GM21360 (cell line): ENCODE measurements around the gene NEIL3.

Experiments used
- ATAC-seq: cut with Tn5 transposase; IDR thresholded peaks from one replicate; pipeline ENCODE4 v1.9.1; 2021; ENCODE audit warnings: mild to moderate bottlenecking, moderate library complexity; ENCODE audit not compliant: unreplicated experiment

Gene NEIL3

GRCh38 chr4:177367336-177367735 is 57.7 kb downstream of the NEIL3 start:
- peak; percentile 65 for ATAC-seq

DNA sequence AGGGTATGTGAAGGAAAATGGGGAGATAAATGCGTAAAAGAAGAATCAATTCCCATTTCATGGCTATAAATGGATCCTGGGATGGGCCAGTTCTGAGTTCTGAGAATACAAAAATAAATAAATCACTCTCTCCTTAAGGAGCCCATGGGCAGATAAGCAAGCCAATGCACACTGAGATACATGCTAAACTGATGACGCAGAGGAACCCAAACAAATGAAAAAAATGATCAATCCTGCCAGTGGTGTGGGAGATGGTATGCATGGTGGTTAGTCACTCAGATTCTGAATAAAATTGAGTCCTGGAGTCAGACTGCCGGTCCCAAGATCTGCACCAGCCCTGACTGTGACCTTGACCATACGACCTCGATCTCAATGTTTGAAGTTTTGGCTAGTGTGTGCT is 59.7 kb downstream of the NEIL3 start:
- no peak for ATAC-seq

GRCh38 chr4:177371461-177371860 is 61.8 kb downstream of the NEIL3 start:
- ATAC-seq = no peak

GRCh38 chr4:177374966-177375365 is 65.3 kb downstream of the NEIL3 start:
- ATAC-seq = no peak

- ATAC-seq = no peak
Measured at GRCh38 chr4:177375372-177375771, 65.7 kb downstream of the NEIL3 start.

DNA sequence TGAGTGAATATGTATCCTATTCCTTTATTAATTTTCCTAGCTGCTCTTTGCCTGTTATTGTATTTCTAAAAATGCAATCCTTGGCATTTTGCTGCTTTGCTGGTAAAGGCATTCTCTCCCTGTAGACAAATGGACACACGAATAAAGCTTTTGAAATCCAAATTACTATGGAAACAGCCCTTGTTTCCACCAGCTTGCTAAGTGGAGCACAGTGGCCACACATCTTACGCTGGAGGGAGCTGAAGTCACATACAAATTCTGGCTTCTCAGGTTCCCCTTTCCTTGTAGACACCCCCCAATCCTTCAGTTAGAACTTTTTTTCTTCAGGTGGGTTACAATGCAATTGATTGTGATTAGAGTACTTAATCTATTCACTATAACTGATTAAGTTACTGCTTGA is 66.3 kb downstream of the NEIL3 start:
- ATAC-seq = no peak

DNA sequence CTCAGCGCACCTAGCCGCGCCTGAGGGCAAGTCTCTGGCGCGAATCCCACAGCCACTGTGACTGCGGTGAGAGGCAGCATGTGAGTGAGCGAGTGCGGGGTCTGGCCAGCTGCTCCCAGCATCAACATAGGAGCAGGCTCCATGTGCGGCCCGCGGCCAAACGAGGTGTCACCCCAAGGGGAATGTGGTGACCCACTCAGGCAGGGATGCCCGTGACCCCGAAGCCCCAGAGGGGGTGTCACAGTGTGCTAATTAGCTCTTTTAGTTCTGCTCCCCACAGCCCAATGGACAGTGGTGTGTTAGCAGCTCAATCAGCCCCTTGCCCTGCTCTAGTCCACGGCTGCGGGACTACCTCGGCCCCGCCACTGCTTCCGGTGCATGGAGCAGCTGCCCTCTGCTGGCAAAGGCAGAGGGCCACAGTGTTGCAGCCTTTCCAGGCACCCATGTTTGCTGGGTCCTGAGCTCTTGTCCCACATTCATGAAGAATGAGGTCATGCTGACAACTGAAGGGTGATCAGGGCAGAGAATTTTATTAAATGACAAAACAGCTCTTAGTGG is 71.1 kb downstream of the NEIL3 start:
- ATAC-seq = no peak

DNA sequence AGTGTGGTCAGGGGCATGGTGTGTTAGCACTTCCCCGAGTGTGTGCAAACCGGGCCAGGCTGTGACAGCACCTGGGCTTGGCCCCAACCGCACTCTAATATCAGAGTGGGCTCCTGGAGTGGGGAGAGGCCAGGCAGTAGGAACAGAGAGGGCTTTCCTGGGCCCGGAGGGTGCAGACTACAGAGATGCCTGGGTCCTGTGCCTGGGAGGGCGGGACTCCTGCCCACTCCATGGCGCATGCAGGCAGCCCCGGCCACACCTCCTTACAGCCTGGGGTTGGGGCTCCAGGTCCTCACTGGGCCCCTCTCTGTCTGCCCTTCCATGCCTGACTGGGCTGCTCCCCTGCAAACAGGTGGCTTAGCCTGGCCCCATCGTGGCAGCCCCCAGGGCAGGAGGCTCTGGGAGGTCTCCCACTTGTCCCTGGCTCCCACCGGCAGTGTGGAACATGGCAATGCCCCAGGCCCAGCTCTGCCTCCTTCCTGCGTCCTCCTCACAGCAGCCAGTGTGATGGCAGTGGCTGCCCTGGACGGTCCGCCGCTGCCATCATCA is 72.2 kb downstream of the NEIL3 start:
- ATAC-seq = no peak

- ATAC-seq = no peak
Measured at GRCh38 chr4:177384856-177385397, 75.3 kb downstream of the NEIL3 start.

- ATAC-seq = no peak
Measured at GRCh38 chr4:177385576-177386277, 76.1 kb downstream of the NEIL3 start.

GRCh38 chr4:177386278-177386815 is 76.7 kb downstream of the NEIL3 start:
- ATAC-seq = no peak

DNA sequence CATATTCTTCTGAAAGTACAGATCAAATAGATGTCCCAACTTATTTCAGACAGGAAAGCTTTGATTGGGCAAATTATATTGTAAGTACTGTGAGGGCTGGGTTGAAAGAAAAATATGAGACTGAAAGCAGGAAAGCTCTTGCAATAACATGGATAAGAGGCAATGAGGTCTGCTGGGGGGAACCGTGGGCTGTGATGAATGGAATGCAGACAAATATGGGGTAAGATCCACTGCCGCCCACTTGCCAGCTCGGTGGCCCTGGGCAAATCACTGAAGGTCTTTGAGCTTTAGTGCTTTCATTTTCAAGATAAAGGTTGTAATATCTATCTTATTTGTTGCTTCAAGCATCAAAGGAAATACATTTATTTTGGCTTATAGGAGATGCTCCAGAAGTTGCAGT is 81.6 kb downstream of the NEIL3 start:
- ATAC-seq = no peak

- ATAC-seq = no peak
Measured at GRCh38 chr4:177391953-177392352, 82.3 kb downstream of the NEIL3 start.

DNA sequence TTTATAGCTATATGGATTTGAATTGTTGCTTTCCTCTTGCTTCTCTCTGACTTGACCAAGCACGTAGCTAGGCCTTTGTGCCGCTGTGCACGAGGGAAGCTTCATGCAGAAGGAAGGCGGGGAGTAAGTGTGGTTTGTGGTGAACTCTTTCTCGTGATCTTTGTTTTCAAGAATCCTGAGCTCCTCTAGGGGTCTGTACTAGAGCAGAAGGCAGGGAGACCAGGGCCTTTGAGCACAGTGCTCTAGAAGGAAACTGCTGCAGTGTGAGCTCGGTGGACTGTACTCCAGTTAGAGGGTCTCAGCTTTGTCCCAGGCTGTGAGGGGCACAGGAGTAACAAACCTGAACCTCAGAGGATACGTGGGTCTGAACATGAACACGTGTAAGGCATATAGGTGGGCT is 83.6 kb downstream of the NEIL3 start:
- peak; percentile 69 for ATAC-seq

- ATAC-seq = no peak
Measured at GRCh38 chr4:177396352-177396751, 86.7 kb downstream of the NEIL3 start.

DNA sequence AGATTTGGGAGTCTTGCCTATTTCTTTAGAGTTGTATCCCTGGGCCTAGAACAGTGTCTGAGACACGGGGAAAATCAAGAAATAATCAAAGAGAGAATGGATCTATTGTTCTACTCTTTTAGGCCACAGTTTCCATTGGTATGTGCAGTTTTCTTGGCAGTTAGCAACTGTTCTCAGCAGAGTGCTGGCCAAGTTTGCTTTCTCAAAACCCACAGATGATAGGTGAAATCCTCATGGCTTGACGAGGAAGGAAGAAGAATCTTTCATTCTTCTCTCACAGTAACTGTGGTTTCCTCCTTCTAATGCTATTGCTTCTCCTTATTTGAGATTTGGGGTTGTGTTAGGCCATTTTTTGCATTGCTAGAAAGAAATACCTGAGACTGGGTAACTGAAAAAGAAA is 90.4 kb downstream of the NEIL3 start:
- no peak for ATAC-seq

DNA sequence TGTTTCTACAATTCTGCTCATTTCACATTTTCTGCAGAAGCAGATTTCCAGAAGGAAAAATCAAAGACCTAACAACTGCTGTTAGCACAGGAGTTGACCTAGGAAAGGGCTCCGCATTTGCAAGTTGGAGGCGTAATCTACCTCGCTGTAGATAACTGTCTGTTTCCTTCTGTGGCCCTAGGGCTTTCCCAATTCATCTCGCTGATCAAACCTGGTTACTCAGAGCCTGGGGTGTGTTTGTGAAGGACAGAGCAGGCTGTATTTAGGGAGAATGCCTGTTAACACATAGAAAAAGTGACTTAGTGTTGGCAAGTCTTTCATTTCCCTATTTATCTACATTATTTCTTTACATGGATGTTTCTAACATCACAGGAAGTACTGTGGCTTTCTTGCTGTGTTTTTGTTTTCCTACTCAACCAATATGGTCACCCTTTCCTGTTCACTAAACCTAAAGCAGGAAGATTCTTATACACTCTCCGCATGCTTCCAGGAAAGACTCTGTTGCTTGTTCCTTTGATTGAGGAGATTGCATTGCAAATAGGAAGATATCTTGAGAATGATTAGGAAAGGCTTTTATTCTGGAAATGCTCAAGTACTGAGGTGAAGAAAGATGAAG is 92.1 kb downstream of the NEIL3 start:
- no peak for ATAC-seq

DNA sequence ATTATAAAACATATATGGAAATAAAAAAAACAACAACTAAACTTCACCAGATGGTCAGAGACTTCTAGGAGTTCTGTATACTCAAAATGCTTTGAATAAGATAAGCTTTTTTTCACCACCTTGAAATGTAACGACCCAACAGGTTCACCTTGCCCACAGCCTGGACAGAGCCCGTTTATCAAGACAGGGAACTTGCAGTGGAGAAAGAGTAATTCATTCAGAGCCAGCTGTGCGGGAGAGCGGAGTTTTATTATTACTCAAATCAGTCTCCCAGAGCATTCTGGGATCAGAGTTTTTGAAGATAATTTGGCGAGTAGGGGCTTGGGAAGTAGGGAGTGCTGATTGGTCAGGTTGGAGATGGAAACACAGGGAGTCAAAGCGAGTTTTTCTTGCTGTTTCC is 94.1 kb downstream of the NEIL3 start:
- ATAC-seq = no peak

DNA sequence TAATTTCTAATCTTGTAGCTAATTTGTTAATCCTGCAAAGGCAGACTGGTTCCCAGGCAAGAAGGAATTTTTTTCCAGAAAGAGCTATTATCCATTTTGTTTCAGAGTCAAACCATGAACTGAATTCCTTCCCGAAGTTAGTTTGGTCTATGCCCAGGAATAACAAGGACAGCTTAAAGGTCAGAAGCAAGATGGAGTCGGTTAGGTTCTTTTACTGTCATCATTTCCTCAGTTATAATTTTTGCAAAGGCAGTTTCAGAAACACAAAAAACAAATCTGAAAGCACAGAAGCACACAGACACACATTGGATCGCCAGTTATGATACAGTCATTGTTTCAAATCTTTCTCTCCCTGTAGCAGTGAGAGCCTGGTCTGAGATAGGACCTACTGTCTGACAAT is 94.7 kb downstream of the NEIL3 start:
- no peak for ATAC-seq

DNA sequence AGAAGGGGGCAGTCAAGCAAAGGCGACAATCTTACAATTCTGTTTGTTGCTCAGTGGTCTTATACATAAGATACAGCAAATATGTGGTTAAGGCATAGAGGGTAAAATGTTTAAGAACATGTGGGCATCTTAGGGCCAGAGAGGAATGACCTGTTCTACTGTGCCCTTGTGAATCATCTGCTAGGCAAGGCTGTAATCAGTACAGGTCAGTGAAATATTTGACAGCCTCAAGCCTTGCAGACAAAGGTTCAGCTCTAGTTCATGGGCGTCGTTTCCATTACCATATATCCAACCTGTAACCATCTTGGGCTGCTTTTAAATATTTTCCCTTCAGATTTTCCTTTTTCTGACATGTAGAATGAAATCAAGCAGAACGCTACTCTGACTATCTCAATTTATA is 95.3 kb downstream of the NEIL3 start:
- ATAC-seq = no peak

DNA sequence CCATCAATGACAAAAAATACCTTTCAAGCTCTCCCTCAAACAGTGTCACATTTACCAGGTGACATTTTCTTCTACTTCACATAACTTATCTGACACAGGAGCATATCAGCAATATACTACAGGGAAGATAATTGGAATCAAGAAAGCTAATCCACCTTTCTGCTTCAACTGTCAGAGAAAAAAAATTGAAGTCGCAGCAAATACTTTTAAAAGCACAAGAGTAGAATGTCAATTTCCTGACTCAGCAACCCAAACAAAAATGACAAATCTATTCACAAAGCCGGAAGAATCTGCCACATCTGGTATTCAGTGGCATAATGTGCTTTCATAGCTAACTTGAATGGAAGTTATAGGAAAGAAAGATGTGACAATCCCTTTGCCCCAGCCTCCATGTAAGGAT is 95.8 kb downstream of the NEIL3 start:
- ATAC-seq = no peak

GRCh38 chr4:177408023-177408422 is 98.3 kb downstream of the NEIL3 start:
- ATAC-seq = no peak
